ENCODE results near the gene ALDH1B1. TPM values are rescaled to one million over a fixed set of nuclear protein-coding genes. Genes with fewer than 3 reads are reported as not detected.

The ALDH1B1 gene
- total RNA-seq, 2 experiments from 2014 or later, result 0.19 to 0.20 TPM

DNA sequence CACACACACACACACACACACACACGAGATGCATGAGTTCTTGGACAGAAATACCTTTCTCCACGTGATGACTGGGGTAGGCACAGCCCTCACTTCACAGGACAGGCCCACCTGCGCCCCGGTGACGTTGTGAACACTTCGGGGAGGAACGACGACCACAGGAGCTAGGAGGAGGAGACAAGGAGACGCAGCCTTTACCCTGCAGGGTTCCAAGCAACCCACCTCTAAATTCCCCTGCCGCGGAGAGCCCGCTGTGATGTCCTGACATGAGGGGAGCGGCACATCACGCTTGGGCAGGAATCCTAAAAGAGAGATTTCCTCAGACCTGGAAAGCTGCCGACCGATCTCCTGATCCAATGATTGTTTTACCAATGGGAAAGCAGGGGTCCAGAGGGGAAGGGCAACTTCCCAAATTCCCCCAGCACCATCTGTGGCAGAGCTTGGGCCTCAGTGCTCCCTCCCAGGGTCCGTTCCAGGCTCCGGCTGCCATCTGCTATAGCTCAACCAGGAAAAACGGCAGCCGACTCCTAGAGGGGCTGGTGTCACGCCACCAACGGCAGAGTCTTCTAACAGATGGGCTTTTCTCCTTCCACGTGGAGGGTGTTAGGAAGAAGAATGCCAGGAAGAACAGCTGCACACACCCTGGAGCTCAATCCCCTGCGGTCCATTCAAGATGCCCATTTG lies 21.7 kb downstream of the ALDH1B1 start:
- CTCF ChIA-PET, result no interaction called here
- no peak overlapping the region for H3K27ac ChIP-seq (ENCODE audit: low read depth in 1 of 2, low read length in 2 of 2)
- no peaks in the 10 kb centered on the region for H3K36me3 Mint-ChIP-seq (ENCODE audit: low read depth)
- H3K27me3 Mint-ChIP-seq, result peaks cover 9% of the 10 kb centered on the region
- H3K4me3 Mint-ChIP-seq, result no peak overlapping the region
- H3K4me3 ChIP-seq (ENCODE audit: low read length), result no peak overlapping the region
- peaks cover 0 to under 1% of the 10 kb centered on the region in 2 experiments for H3K27me3 ChIP-seq (ENCODE audit: control insufficient read depth in 1 of 2, insufficient read depth in 2 of 2, low read length in 2 of 2)
- no peak overlapping the region for H3K27ac Mint-ChIP-seq
- POLR2A ChIA-PET, result no interaction called here
- no peaks in the 10 kb centered on the region for H3K9me3 ChIP-seq (ENCODE audit: control insufficient read depth in 1 of 2, insufficient read depth in 1 of 2, low read length in 2 of 2)
- DNase-seq, result no peak
- intact Hi-C loops (cut with DNase I, micrococcal nuclease), result no loop called here
- no peaks in the 10 kb centered on the region for H3K36me3 ChIP-seq (ENCODE audit: insufficient read depth, low read length)
- H3K4me1 Mint-ChIP-seq (ENCODE audit: low read depth), result no peaks in the 10 kb centered on the region
- no peaks in the 10 kb centered on the region for H3K9me3 Mint-ChIP-seq
- no peak for ATAC-seq (ENCODE audit: poor library complexity)
- H3K4me1 ChIP-seq (ENCODE audit: insufficient read depth, low read length), result no peaks in the 10 kb centered on the region
- TF ChIP-seq, protein P1, sequence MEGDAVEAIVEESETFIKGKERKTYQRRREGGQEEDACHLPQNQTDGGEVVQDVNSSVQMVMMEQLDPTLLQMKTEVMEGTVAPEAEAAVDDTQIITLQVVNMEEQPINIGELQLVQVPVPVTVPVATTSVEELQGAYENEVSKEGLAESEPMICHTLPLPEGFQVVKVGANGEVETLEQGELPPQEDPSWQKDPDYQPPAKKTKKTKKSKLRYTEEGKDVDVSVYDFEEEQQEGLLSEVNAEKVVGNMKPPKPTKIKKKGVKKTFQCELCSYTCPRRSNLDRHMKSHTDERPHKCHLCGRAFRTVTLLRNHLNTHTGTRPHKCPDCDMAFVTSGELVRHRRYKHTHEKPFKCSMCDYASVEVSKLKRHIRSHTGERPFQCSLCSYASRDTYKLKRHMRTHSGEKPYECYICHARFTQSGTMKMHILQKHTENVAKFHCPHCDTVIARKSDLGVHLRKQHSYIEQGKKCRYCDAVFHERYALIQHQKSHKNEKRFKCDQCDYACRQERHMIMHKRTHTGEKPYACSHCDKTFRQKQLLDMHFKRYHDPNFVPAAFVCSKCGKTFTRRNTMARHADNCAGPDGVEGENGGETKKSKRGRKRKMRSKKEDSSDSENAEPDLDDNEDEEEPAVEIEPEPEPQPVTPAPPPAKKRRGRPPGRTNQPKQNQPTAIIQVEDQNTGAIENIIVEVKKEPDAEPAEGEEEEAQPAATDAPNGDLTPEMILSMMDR (IDR thresholded peaks at IDR 0.05), result no peak

DNA sequence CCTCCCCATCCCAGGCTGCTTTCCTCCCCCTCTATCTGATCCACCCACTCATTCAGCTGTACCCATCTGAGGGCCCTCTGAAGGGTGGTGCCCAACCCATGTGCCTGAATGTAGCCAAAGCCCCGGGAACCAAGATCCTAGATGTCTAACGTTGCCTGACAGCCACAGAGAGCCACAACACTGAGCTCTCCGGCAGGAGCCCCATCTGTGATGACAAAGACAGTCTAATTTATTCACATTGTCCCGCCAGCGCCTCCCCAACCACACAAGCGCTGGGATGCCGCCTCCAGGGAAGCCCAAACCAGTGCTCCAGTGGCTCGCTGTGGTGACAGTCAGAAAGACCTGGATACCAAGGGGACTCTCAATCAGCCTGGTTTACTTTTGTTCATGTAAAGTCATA lies 23.4 kb downstream of the ALDH1B1 start:
- H3K9me3 Mint-ChIP-seq, result no peaks in the 10 kb centered on the region
- intact Hi-C loops (cut with DNase I, micrococcal nuclease), result no loop called here
- CTCF ChIA-PET, result no interaction called here
- no peak overlapping the region for H3K27ac Mint-ChIP-seq
- no peaks in the 10 kb centered on the region for H3K4me1 ChIP-seq (ENCODE audit: insufficient read depth, low read length)
- TF ChIP-seq, protein P1 (IDR thresholded peaks at IDR 0.05), result no peak
- no peaks in the 10 kb centered on the region for H3K9me3 ChIP-seq (ENCODE audit: control insufficient read depth in 1 of 2, insufficient read depth in 1 of 2, low read length in 2 of 2)
- no peak overlapping the region for H3K4me3 Mint-ChIP-seq
- POLR2A ChIA-PET, result no interaction called here
- H3K36me3 Mint-ChIP-seq (ENCODE audit: low read depth), result no peaks in the 10 kb centered on the region
- no peaks in the 10 kb centered on the region for H3K36me3 ChIP-seq (ENCODE audit: insufficient read depth, low read length)
- no peak overlapping the region for H3K27ac ChIP-seq (ENCODE audit: low read depth in 1 of 2, low read length in 2 of 2)
- no peak overlapping the region for H3K4me3 ChIP-seq (ENCODE audit: low read length)
- H3K27me3 Mint-ChIP-seq, result peaks cover 14% of the 10 kb centered on the region
- H3K4me1 Mint-ChIP-seq (ENCODE audit: low read depth), result no peaks in the 10 kb centered on the region
- ATAC-seq (ENCODE audit: poor library complexity) (no peak), DNase-seq (no peak)
- peaks cover 0 to 2% of the 10 kb centered on the region in 2 experiments for H3K27me3 ChIP-seq (ENCODE audit: control insufficient read depth in 1 of 2, insufficient read depth in 2 of 2, low read length in 2 of 2)

DNA sequence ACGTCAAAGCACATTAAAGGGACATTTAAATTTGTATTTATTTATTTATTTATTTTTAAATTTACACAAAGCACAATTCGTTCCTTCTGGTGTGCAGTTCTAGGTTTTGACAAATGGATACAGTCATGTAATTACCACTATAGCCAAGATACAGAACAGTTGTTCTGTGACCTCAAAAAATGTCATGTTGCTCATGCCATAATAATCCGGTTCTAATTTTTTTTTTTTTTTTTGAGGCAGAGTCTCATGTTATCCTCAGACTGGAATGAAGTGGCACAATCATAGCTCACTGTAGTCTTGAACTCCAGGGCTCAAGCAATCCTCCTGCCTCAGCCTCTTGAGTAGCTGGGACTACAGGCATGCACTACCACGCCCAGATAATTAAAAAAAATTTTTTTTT lies 24.0 kb downstream of the ALDH1B1 start:
- H3K36me3 Mint-ChIP-seq (ENCODE audit: low read depth), result no peaks in the 10 kb centered on the region
- Histone ChIP-seq H3K4me1 (ENCODE audit: insufficient read depth, low read length) (no peaks in the 10 kb centered on the region), H3K36me3 (ENCODE audit: insufficient read depth, low read length) (no peaks in the 10 kb centered on the region), H3K27ac (ENCODE audit: low read depth in 1 of 2, low read length in 2 of 2) (no peak overlapping the region), H3K9me3 (ENCODE audit: control insufficient read depth in 1 of 2, insufficient read depth in 1 of 2, low read length in 2 of 2) (no peaks in the 10 kb centered on the region), H3K4me3 (ENCODE audit: low read length) (no peak overlapping the region), H3K27me3 (ENCODE audit: control insufficient read depth in 1 of 2, insufficient read depth in 2 of 2, low read length in 2 of 2) (peaks cover 2 to 3% of the 10 kb centered on the region in 2 experiments)
- no peaks in the 10 kb centered on the region for H3K9me3 Mint-ChIP-seq
- ChIA-PET POLR2A (no interaction called here), CTCF (no interaction called here)
- intact Hi-C loops (cut with DNase I, micrococcal nuclease), result no loop called here
- H3K27ac Mint-ChIP-seq, result no peak overlapping the region
- DNase-seq (no peak), ATAC-seq (ENCODE audit: poor library complexity) (no peak)
- H3K4me1 Mint-ChIP-seq (ENCODE audit: low read depth), result no peaks in the 10 kb centered on the region
- H3K27me3 Mint-ChIP-seq, result peaks cover 19% of the 10 kb centered on the region
- H3K4me3 Mint-ChIP-seq, result no peak overlapping the region
- TF ChIP-seq, protein P1 (IDR thresholded peaks at IDR 0.05), result no peak

Measured in CD4-positive, alpha-beta T cell (primary cell).